Chondrocyte (in vitro differentiated cells): Measurements from ENCODE around the gene RGS7. TPM values are rescaled to one million over a fixed set of nuclear protein-coding genes. Genes with fewer than 3 reads are reported as not detected.
"Not testable (repeated sequence)": the region's sequence is repeated elsewhere in the genome, so short reads cannot be mapped to it uniquely, and the experiment has no call there.

Experiments
- DNase-seq: peaks from one replicate; pipeline ENCODE4 v3.0.0; 2021; ENCODE audit warnings: mixed read lengths, low spot score
- H3K27ac Mint-ChIP-seq: one replicate; pipeline ENCODE4 v1.8.0; 2021; ENCODE audit warnings: mild to moderate bottlenecking, moderate library complexity, mixed read lengths; ENCODE audit not compliant: unreplicated experiment
- H3K27me3 Mint-ChIP-seq: 2 replicates; pipeline ENCODE4 v1.8.0; 2021; ENCODE audit warnings: low read depth, mixed read lengths
- H3K36me3 Mint-ChIP-seq: 2 replicates; pipeline ENCODE4 v1.8.0; 2021; ENCODE audit warnings: low read depth, mixed read lengths
- H3K4me1 Mint-ChIP-seq: 2 replicates; pipeline ENCODE4 v1.8.0; 2021; ENCODE audit warnings: low read depth, mild to moderate bottlenecking, mixed read lengths
- H3K4me3 Mint-ChIP-seq: one replicate; pipeline ENCODE4 v1.8.0; 2021; ENCODE audit warnings: mild to moderate bottlenecking, moderate library complexity, mixed read lengths; ENCODE audit not compliant: unreplicated experiment
- H3K9me3 Mint-ChIP-seq: 2 replicates; pipeline ENCODE4 v1.8.0; 2021; ENCODE audit warnings: low read depth, mixed read lengths
- CTCF ChIP-seq: fragments of 200-600 bp; sonication (generic); IDR thresholded peaks from 2 replicates; pipeline ENCODE4 v1.5.0; 2021; ENCODE audit warnings: antibody characterized with exemption, mild to moderate bottlenecking, moderate library complexity
- total RNA-seq: library from RNA; stranded (reverse); gene quantifications from 3 replicates; pipeline ENCODE4 v1.2.1, GENCODE V29; 2021

RGS7 gene
- total RNA-seq, 1 donor from 2014 or later = 3.9 TPM

DNA sequence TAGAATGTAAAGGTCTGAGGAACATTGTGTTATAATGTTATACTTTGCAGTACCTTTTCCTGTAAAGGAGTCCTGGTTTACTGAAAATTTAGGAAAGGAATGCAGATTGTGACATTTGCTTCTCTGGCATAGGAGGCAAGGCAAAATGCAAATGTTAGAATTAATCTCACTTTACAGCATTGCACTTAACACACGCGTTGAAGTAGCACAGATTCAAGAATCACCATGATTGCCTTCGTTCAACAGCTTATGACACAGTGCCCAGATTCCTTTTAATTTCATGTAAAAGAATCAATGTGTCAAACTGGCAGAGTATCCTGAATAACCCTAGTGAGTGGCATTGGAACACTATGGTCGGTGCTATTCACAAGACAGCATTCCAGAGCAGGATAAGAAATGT lies 47.4 kb downstream of the RGS7 start:
- Mint-ChIP-seq H3K36me3 (peaks cover 3% of the 10 kb centered on the region), H3K9me3 (peaks cover 4% of the 10 kb centered on the region), H3K4me1 (peaks cover 9% of the 10 kb centered on the region), H3K27ac (no peak overlapping the region), H3K27me3 (no peaks in the 10 kb centered on the region), H3K4me3 (no peak overlapping the region)
- no peak for TF ChIP-seq CTCF
- DNase-seq = no peak

DNA sequence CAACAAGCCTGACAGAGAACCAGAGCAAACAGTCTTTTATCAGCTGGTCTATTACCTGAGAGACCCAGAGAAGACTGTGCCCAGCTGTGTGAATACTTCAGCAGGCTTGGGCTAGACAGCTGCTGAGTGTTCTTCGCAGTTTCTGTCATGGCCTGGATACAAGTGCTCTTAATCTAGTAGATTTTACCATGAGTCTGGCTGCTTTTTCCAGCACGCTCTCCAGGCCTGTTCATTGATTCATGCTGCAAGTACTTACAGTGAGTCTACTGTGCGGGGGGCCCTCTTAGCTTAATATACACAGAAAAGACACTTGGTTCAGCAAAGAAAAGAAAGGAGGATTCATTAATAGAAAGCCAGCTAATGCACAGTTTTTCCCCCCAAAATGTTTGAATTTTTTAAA lies 48.5 kb downstream of the RGS7 start:
- Mint-ChIP-seq H3K27me3 (no peaks in the 10 kb centered on the region), H3K4me1 (peaks cover 9% of the 10 kb centered on the region), H3K4me3 (no peak overlapping the region), H3K27ac (no peak overlapping the region), H3K9me3 (peaks cover 12% of the 10 kb centered on the region), H3K36me3 (peaks cover 7% of the 10 kb centered on the region)
- no peak for DNase-seq
- TF ChIP-seq CTCF = no peak

GRCh38 chr1:241308011-241308410 lies 49.0 kb downstream of the RGS7 start:
- H3K4me1 Mint-ChIP-seq = peaks cover 9% of the 10 kb centered on the region
- no peak for DNase-seq
- H3K9me3 Mint-ChIP-seq = peaks cover 17% of the 10 kb centered on the region
- peaks cover 7% of the 10 kb centered on the region for H3K36me3 Mint-ChIP-seq
- no peak overlapping the region for H3K4me3 Mint-ChIP-seq
- H3K27me3 Mint-ChIP-seq = no peaks in the 10 kb centered on the region
- no peak for TF ChIP-seq CTCF
- no peak overlapping the region for H3K27ac Mint-ChIP-seq

- DNase-seq = no peak
- H3K36me3 Mint-ChIP-seq = peaks cover 7% of the 10 kb centered on the region
- no peak overlapping the region for H3K4me3 Mint-ChIP-seq
- no peak for TF ChIP-seq CTCF
- H3K9me3 Mint-ChIP-seq = peaks cover 17% of the 10 kb centered on the region
- no peak overlapping the region for H3K27ac Mint-ChIP-seq
- H3K4me1 Mint-ChIP-seq = peaks cover 8% of the 10 kb centered on the region
- H3K27me3 Mint-ChIP-seq = no peaks in the 10 kb centered on the region
Measured at GRCh38 chr1:241306125-241306790, 50.7 kb downstream of the RGS7 start.

GRCh38 chr1:241302024-241302423 lies 55.0 kb downstream of the RGS7 start:
- not testable (repeated sequence) for H3K27ac Mint-ChIP-seq, H3K27me3 Mint-ChIP-seq, H3K36me3 Mint-ChIP-seq, H3K4me1 Mint-ChIP-seq, DNase-seq, H3K4me3 Mint-ChIP-seq
- peaks cover 17% of the 10 kb centered on the region for H3K9me3 Mint-ChIP-seq

GRCh38 chr1:241299347-241299746 lies 57.7 kb downstream of the RGS7 start:
- Mint-ChIP-seq H3K4me3 (no peak overlapping the region), H3K9me3 (peaks cover 10% of the 10 kb centered on the region), H3K27ac (no peak overlapping the region), H3K36me3 (peaks cover 3% of the 10 kb centered on the region), H3K4me1 (peaks cover 10% of the 10 kb centered on the region), H3K27me3 (no peaks in the 10 kb centered on the region)
- DNase-seq = no peak
- no peak for TF ChIP-seq CTCF
